Measurements from ENCODE around the gene LAX1.

- TF ChIP-seq GATA3 (IDR thresholded peaks at IDR 0.05; ENCODE audit: low read depth, low read length) = no peak
- TF ChIP-seq GATA2 (IDR thresholded peaks at IDR 0.05; ENCODE audit: low read depth, low read length) = no peak
Measured at GRCh38 chr1:203818399-203818798, 53.4 kb downstream of the LAX1 start.
